Activated CD4-positive, alpha-beta T cell treated with anti-CD3 and anti-CD28 coated beads, Interleukin-2, amount 10 ng/mL, durations not matched to agents 7 days and 5 days (primary cell): ENCODE results near the gene C3orf20. TPM values are rescaled to one million over a fixed set of nuclear protein-coding genes. Genes with fewer than 3 reads are reported as not detected.
"Not testable (repeated sequence)": the region's sequence is repeated elsewhere in the genome, so short reads cannot be mapped to it uniquely, and the experiment has no call there.

Experiments used
- CTCF ChIA-PET: fragments of 350-600 bp; sonication (Branson Sonifier 250); formaldehyde crosslinking; loops from one replicate; lab custom pipeline; 2021; ENCODE audit warnings: antibody characterized with exemption; lab: Charles Lee
- POLR2A ChIA-PET: fragments of 350-600 bp; sonication (Branson Sonifier 250); formaldehyde crosslinking; loops from one replicate; lab custom pipeline; 2021; ENCODE audit warnings: antibody characterized with exemption; lab: Charles Lee
- DNase-seq: peaks from one replicate; pipeline ENCODE4 v3.0.0-alpha.2; 2020
- H3K27ac Mint-ChIP-seq: one replicate; pipeline ENCODE4 v1.8.0; 2021; ENCODE audit warnings: mild to moderate bottlenecking, moderate library complexity, mixed read lengths
- H3K27me3 Mint-ChIP-seq: one replicate; pipeline ENCODE4 v1.8.0; 2021; ENCODE audit warnings: mixed read lengths
- H3K36me3 Mint-ChIP-seq: one replicate; pipeline ENCODE4 v1.8.0; 2021; ENCODE audit warnings: low read depth, mixed read lengths
- H3K4me1 Mint-ChIP-seq: one replicate; pipeline ENCODE4 v1.8.0; 2021; ENCODE audit warnings: mixed read lengths
- H3K4me3 Mint-ChIP-seq: one replicate; pipeline ENCODE4 v1.8.0; 2021; ENCODE audit warnings: mild to moderate bottlenecking, moderate library complexity, mixed read lengths
- H3K9me3 Mint-ChIP-seq: one replicate; pipeline ENCODE4 v1.8.0; 2021; ENCODE audit warnings: mixed read lengths
- total RNA-seq, 2 experiments: library from RNA; stranded (reverse); gene quantifications; one replicate each; pipeline ENCODE4 v1.2.3, GENCODE V29; 2021

Gene C3orf20
- total RNA-seq, 2 experiments from 2014 or later = 0.10 TPM; not detected in 1

- Mint-ChIP-seq H3K4me1 (peaks cover 32% of the 10 kb centered on the region), H3K4me3 (no peak overlapping the region), H3K36me3 (no peaks in the 10 kb centered on the region), H3K9me3 (no peaks in the 10 kb centered on the region), H3K27ac (peak overlapping the region; percentile 57), H3K27me3 (peaks cover 46% of the 10 kb centered on the region)
- no peak for DNase-seq
- POLR2A ChIA-PET = no interaction called here
- CTCF ChIA-PET = interaction anchor here (1.0 kb wide), 1 partner anchor 80 kb away, joined by 3 read pairs; no protein-coding TSS in a partner anchor
Observed at GRCh38 chr3:14803101-14803980, 128.4 kb downstream of the C3orf20 start.

- Mint-ChIP-seq H3K27ac (peak overlapping the region; percentile 71), H3K27me3 (peaks cover 53% of the 10 kb centered on the region), H3K36me3 (no peaks in the 10 kb centered on the region), H3K4me3 (no peak overlapping the region), H3K4me1 (peaks cover 32% of the 10 kb centered on the region), H3K9me3 (no peaks in the 10 kb centered on the region)
- CTCF ChIA-PET = interaction anchor here (1.4 kb wide), 1 partner anchor 12 kb away, joined by 3 read pairs; no protein-coding TSS in a partner anchor
- POLR2A ChIA-PET = no interaction called here
- DNase-seq = no peak
Observed at GRCh38 chr3:14803981-14804834, 129.3 kb downstream of the C3orf20 start.

DNA sequence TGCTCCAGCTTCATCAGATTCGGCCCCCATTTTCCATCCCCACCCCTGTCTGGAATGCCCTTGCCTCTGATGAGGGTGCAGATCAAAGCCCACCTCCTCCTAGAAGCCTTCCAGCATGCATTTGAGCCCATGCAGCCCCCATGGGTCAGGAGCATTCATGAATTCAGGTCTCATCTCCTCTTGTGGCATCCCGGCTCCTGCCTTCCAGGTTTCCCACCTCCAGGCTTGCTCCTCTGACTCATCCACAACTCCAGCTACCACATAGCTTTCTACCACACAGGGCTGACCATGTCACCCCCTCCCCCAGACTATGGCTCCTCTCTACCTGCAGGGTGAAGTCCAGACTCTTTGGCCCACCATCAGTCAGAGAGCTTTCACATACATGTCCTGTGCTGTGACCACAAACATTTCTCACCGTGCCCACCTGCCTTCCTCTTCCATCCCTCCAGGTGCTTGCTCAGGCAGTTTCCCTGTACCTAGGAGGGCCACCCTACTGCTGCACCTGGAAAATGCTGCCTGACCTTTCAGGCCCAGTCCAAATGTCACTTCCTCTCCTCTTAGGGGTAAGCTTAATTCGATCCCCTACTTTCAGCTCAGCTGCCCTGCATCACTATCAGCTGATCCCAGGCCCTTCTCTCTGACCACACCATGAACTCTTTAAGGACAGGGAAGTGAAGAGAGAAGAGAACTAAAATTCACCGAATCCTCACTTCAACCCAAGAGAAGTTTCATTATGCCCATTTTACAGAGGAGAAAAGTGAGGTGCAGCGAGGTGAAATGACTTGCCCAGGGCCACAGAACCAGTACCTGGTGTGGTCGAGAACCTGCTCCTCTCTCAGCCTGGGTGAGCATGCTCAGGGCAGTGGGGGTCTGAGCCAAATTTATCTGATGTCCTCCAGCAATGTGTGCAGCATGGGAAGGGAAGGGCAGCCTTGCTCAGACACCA is 130.2 kb downstream of the C3orf20 start:
- CTCF ChIA-PET = interaction anchor here (1.4 kb wide), 1 partner anchor 11 kb away, joined by 3 read pairs; no protein-coding TSS in a partner anchor
- Mint-ChIP-seq H3K4me1 (peaks cover 31% of the 10 kb centered on the region), H3K9me3 (no peaks in the 10 kb centered on the region), H3K27me3 (peaks cover 60% of the 10 kb centered on the region), H3K4me3 (no peak overlapping the region), H3K36me3 (no peaks in the 10 kb centered on the region), H3K27ac (no peak overlapping the region)
- no peak for DNase-seq
- POLR2A ChIA-PET = no interaction called here

DNA sequence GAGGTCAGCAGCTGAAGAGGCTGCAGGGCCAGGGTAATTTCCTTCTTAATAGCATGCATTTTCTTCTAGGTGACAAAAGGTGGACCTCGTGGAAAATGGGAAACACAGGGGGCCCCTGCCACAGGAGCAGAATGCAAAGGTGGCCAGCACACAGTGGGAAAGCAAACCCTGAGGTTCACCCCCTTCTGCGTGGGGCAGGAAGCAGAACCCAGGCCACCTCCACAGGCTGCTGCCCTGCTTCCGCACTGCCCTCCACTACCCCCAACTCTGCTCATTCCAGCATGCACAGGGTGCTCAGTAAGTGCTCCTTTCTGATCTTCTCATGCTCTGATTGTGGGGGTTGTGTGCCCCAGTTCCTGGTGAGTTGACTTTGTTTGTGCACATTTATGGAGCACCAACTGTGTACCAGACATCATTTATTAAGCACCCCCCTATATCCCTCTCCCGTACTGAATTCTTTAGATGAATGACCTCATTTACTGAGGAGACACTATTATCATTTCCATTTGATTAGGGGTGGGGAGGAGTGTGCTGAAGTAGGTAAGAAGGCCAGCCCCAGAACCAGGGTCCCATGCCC is 131.1 kb downstream of the C3orf20 start:
- peaks cover 31% of the 10 kb centered on the region for H3K4me1 Mint-ChIP-seq
- no peak overlapping the region for H3K4me3 Mint-ChIP-seq
- ChIA-PET CTCF (interaction anchor here (1.1 to 1.4 kb wide), 2 partner anchors 10 to 11 kb away, joined by 3 read pairs; no protein-coding TSS in a partner anchor), POLR2A (no interaction called here)
- no peak for DNase-seq
- peaks cover 62% of the 10 kb centered on the region for H3K27me3 Mint-ChIP-seq
- no peaks in the 10 kb centered on the region for H3K9me3 Mint-ChIP-seq
- no peak overlapping the region for H3K27ac Mint-ChIP-seq
- no peaks in the 10 kb centered on the region for H3K36me3 Mint-ChIP-seq

DNA sequence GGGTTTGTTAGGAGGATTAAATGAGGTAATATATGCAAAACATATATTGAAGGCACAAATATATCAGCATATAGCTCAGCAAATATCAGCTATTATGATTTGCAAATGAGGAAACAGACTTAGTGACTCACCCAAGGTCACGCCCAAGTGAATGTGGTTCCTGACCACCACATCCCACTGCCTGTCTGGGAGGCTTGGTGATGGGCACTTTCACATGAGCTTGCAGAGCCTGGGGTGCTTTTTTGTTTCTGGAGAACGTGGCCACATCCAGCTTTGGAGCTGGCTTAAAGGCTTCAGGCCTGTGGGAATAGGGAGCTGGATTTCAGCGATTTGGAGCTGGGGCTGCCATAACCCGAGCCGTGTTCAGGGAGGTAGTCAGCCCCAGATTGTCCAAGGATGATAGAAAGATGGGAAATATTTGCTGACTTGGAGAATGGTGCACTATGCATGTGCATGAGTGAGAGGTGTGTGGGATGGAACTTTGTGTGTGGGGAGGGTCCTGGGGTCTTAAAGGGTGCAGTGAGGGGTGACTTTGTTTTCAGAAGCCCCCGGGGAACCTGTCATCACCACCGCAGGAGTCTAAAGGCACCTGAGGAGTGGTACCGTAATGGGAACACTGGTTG is 131.8 kb downstream of the C3orf20 start:
- DNase-seq = peak; percentile 43
- H3K36me3 Mint-ChIP-seq = no peaks in the 10 kb centered on the region
- CTCF ChIA-PET = interaction anchor here (1.1 kb wide), 1 partner anchor 11 kb away, joined by 3 read pairs; no protein-coding TSS in a partner anchor
- POLR2A ChIA-PET = no interaction called here
- H3K4me1 Mint-ChIP-seq = peaks cover 34% of the 10 kb centered on the region
- H3K27me3 Mint-ChIP-seq = peaks cover 67% of the 10 kb centered on the region
- no peak overlapping the region for H3K4me3 Mint-ChIP-seq
- no peak overlapping the region for H3K27ac Mint-ChIP-seq
- H3K9me3 Mint-ChIP-seq = no peaks in the 10 kb centered on the region

DNA sequence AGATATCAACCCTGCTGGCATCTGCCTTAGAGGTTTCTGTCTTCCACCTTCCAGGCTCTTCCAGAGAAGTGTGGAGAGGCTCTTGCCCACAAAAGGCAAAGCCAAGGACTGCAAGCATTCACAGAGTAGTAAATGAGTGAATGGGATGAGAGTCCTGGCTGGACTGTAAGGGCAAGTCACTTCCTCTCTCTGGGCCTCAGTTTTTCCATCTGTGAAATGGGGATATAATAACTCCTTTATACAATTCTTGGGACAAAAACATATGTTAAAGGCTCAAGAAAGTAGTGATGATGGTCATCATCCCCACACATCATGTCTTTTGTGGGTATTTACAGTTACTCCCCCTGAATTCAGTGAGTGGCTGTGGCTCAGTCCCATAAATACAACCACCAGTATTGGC is 133.1 kb downstream of the C3orf20 start:
- H3K27me3 Mint-ChIP-seq = peaks cover 77% of the 10 kb centered on the region
- no peak overlapping the region for H3K4me3 Mint-ChIP-seq
- POLR2A ChIA-PET = no interaction called here
- CTCF ChIA-PET = no interaction called here
- no peak overlapping the region for H3K27ac Mint-ChIP-seq
- H3K36me3 Mint-ChIP-seq = no peaks in the 10 kb centered on the region
- H3K9me3 Mint-ChIP-seq = no peaks in the 10 kb centered on the region
- H3K4me1 Mint-ChIP-seq = peaks cover 33% of the 10 kb centered on the region
- DNase-seq = no peak

- no peak for DNase-seq
- ChIA-PET CTCF (no interaction called here), POLR2A (no interaction called here)
- H3K9me3 Mint-ChIP-seq = no peaks in the 10 kb centered on the region
- H3K36me3 Mint-ChIP-seq = no peaks in the 10 kb centered on the region
- no peak overlapping the region for H3K27ac Mint-ChIP-seq
- H3K4me3 Mint-ChIP-seq = no peak overlapping the region
- H3K27me3 Mint-ChIP-seq = peaks cover 81% of the 10 kb centered on the region
- H3K4me1 Mint-ChIP-seq = peaks cover 30% of the 10 kb centered on the region
Observed at GRCh38 chr3:14808502-14809266, 133.7 kb downstream of the C3orf20 start.

- peaks cover 86% of the 10 kb centered on the region for H3K27me3 Mint-ChIP-seq
- DNase-seq, H3K27ac Mint-ChIP-seq, H3K4me3 Mint-ChIP-seq, POLR2A ChIA-PET, H3K36me3 Mint-ChIP-seq, CTCF ChIA-PET, H3K9me3 Mint-ChIP-seq: not testable (repeated sequence)
- peaks cover 21% of the 10 kb centered on the region for H3K4me1 Mint-ChIP-seq
Observed at GRCh38 chr3:14809611-14810010, 134.7 kb downstream of the C3orf20 start.

DNA sequence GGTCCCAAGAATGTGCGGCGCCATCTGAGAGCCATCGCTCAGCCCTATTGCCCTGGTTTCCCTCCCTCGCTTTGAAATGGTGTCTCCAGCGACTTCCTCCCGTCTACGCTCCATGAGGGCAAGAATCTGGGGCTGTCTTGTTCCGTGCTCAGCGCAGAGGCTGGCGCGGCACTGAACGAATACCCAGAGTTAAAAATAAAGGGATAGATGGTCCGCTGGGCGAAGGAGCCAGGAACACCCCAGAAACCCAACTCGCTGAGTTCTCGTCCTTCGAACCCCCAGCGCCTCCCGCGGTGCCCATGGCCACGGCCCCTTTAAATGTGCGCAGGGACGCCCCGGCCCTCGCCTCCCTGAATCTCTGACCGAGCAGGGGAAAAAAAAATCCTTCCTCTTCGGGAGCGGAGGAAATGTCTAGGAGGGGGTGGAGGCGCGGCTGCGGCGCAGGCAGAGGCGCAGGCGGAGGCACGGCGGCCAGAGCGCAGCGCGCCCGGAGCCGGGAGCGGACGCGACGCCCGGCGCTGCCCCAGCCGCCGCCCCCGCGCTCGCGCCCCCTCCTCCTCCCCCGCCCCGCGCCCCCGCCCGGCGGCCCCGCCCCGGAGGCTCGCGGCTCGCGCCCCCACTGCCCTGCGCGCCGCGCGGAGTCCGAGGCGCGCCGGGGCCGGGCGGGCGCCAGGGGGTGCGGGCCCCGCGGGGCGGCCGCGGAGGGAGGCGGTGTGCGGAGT is 135.3 kb downstream of the C3orf20 start:
- ChIA-PET POLR2A (no interaction called here), CTCF (no interaction called here)
- Mint-ChIP-seq H3K4me3 (no peak overlapping the region), H3K9me3 (no peaks in the 10 kb centered on the region), H3K36me3 (no peaks in the 10 kb centered on the region), H3K27me3 (peaks cover 86% of the 10 kb centered on the region), H3K27ac (no peak overlapping the region), H3K4me1 (peaks cover 15% of the 10 kb centered on the region)
- no peak for DNase-seq

- ChIA-PET POLR2A (no interaction called here), CTCF (interaction anchor here (1.7 kb wide), 1 partner anchor 12 kb away, joined by 3 read pairs; no protein-coding TSS in a partner anchor)
- H3K27ac Mint-ChIP-seq = no peak overlapping the region
Observed at GRCh38 chr3:14810801-14811661, 136.1 kb downstream of the C3orf20 start.

More at GRCh38 chr3:14810801-14811661, 136.1 kb downstream of the C3orf20 start:
- Mint-ChIP-seq H3K27me3 (peaks cover 87% of the 10 kb centered on the region), H3K9me3 (no peaks in the 10 kb centered on the region), H3K36me3 (no peaks in the 10 kb centered on the region), H3K4me1 (peaks cover 13% of the 10 kb centered on the region), H3K4me3 (no peak overlapping the region)
- no peak for DNase-seq
